ENCODE data around the gene C16orf54. TPM values are rescaled to one million over a fixed set of nuclear protein-coding genes. Genes with fewer than 3 reads are reported as not detected.
"Not testable (repeated sequence)": the region's sequence is repeated elsewhere in the genome, so short reads cannot be mapped to it uniquely, and the experiment has no call there.

Gene C16orf54
- polyA plus RNA-seq, 2 donors, result 0.33 to 0.55 TPM

- H3K36me3 ChIP-seq (ENCODE audit: control insufficient read depth in 2 of 2, insufficient read depth in 2 of 2, low read length in 1 of 2); H3K27me3 ChIP-seq (ENCODE audit: control insufficient read depth in 1 of 2, insufficient read depth in 2 of 2, low read length in 2 of 2); H3K4me1 ChIP-seq (ENCODE audit: control insufficient read depth in 2 of 2, insufficient read depth in 2 of 2, low read length in 1 of 2); H3K9me3 ChIP-seq (ENCODE audit: control insufficient read depth in 2 of 2, insufficient read depth in 1 of 2, low read depth in 1 of 2, low read length in 1 of 2); H3K27ac ChIP-seq (ENCODE audit: low read depth in 2 of 2, low read length in 1 of 2); H3K4me3 ChIP-seq (ENCODE audit: low read depth in 1 of 2, low read length in 2 of 2): not testable (repeated sequence)
- WGBS, 2 donors, result 80 to 82% methylated on average over 8 of the region's 8 CpGs
Measured at GRCh38 chr16:29757086-29757485, 11.3 kb upstream of the C16orf54 start.

GRCh38 chr16:29756654-29757053 is 10.9 kb upstream of the C16orf54 start:
- H3K36me3 ChIP-seq (ENCODE audit: control insufficient read depth in 2 of 2, insufficient read depth in 2 of 2, low read length in 1 of 2), result no peaks in the 10 kb centered on the region
- 56 to 88% methylated on average over 1 of the region's 1 CpG for WGBS, 2 donors
- H3K27me3 ChIP-seq (ENCODE audit: control insufficient read depth in 1 of 2, insufficient read depth in 2 of 2, low read length in 2 of 2), result no peaks in the 10 kb centered on the region
- H3K27ac ChIP-seq (ENCODE audit: low read depth in 2 of 2, low read length in 1 of 2), result no peak overlapping the region
- no peak overlapping the region for H3K4me3 ChIP-seq (ENCODE audit: low read depth in 1 of 2, low read length in 2 of 2)
- no peaks in the 10 kb centered on the region for H3K9me3 ChIP-seq (ENCODE audit: control insufficient read depth in 2 of 2, insufficient read depth in 1 of 2, low read depth in 1 of 2, low read length in 1 of 2)
- no peaks in the 10 kb centered on the region for H3K4me1 ChIP-seq (ENCODE audit: control insufficient read depth in 2 of 2, insufficient read depth in 2 of 2, low read length in 1 of 2)

DNA sequence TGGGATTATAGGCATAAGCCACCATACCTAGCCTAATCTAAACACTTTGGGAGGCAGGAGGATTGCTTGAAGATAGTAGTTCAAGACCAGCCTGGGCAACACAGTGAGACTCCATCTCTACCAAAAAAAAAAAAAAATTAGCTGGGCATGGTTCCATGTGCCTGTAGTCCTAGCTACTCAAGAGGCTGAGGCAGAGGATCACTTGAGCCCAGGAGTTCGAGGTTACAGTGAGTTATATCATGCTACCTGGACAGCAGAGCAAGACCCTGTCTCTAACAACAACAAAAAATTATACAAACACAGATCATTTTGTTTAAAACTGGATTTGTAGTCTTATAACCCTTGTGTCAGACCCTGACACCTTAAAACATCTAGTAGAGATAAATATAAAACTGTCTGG is 7.7 kb upstream of the C16orf54 start:
- Histone ChIP-seq H3K4me1 (ENCODE audit: control insufficient read depth in 2 of 2, insufficient read depth in 2 of 2, low read length in 1 of 2) (no peaks in the 10 kb centered on the region), H3K9me3 (ENCODE audit: control insufficient read depth in 2 of 2, insufficient read depth in 1 of 2, low read depth in 1 of 2, low read length in 1 of 2) (no peaks in the 10 kb centered on the region), H3K27me3 (ENCODE audit: control insufficient read depth in 1 of 2, insufficient read depth in 2 of 2, low read length in 2 of 2) (no peaks in the 10 kb centered on the region), H3K27ac (ENCODE audit: low read depth in 2 of 2, low read length in 1 of 2) (no peak overlapping the region), H3K4me3 (ENCODE audit: low read depth in 1 of 2, low read length in 2 of 2) (no peak overlapping the region), H3K36me3 (ENCODE audit: control insufficient read depth in 2 of 2, insufficient read depth in 2 of 2, low read length in 1 of 2) (no peaks in the 10 kb centered on the region)
- WGBS, 2 donors, result 84 to 89% methylated on average over 1 of the region's 1 CpG

DNA sequence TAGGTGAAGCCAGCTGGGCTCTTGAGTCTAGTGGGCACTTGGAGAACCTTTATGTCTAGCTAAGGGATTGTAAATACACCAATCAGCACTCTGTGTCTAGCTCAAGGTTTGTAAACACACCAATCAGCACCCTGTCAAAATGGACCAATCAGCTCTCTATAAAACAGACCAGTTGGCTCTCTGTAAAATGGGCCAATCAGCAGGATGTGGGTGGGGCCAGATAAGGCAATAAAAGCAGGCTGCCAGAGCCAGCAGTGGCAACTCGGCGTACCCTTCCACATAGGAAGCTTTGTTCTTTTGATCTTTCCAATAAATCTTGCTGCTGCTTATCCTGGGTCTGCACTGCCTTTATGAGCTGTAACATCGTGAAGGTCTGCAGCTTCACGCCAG is 3.0 kb upstream of the C16orf54 start:
- H3K4me1 ChIP-seq (ENCODE audit: control insufficient read depth in 2 of 2, insufficient read depth in 2 of 2, low read length in 1 of 2); H3K4me3 ChIP-seq (ENCODE audit: low read depth in 1 of 2, low read length in 2 of 2); H3K9me3 ChIP-seq (ENCODE audit: control insufficient read depth in 2 of 2, insufficient read depth in 1 of 2, low read depth in 1 of 2, low read length in 1 of 2); H3K27me3 ChIP-seq (ENCODE audit: control insufficient read depth in 1 of 2, insufficient read depth in 2 of 2, low read length in 2 of 2); H3K36me3 ChIP-seq (ENCODE audit: control insufficient read depth in 2 of 2, insufficient read depth in 2 of 2, low read length in 1 of 2); H3K27ac ChIP-seq (ENCODE audit: low read depth in 2 of 2, low read length in 1 of 2): not testable (repeated sequence)
- 80 to 84% methylated on average over 4 of the region's 4 CpGs for WGBS, 2 donors

DNA sequence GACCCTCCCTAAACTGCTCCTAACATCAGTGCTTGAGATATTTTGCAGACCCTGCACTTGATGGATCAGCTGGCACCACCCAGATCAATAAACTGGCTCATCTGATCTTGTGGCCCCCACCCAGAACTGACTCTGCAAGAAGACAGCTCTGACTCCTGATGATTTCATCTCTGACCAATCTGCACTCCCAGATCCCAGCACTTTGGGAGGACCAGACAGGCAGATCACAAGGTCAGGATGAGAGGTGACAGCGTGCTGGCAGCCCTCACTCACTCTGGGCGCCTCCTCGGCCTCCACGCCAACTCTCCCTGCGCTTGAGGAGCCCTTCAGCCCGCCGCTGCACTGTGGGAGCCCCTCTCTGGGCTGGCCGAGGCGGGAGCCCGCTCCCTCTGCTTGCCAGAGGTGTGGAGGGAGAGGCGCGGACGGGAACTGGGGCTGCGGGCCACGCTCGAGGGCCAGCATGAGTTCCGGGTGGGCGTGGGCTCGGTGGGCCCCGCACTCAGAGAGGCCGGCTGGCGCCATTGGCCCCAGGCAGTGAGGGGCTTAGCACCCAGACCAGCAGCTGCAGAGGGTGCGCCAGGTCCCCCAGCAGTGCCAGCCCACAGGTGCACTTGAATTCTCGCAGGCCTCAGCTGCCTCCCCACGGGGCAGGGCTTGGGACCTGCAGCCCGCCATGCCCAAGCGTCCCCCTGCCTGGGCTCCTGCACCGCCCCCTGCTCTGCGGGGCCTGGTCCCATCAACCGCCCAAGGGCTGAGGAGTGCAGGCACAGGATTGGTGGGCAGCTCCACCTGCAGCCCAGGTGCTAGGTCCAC is 2.4 kb upstream of the C16orf54 start:
- Histone ChIP-seq H3K36me3 (ENCODE audit: control insufficient read depth in 2 of 2, insufficient read depth in 2 of 2, low read length in 1 of 2) (no peaks in the 10 kb centered on the region), H3K9me3 (ENCODE audit: control insufficient read depth in 2 of 2, insufficient read depth in 1 of 2, low read depth in 1 of 2, low read length in 1 of 2) (no peaks in the 10 kb centered on the region), H3K4me3 (ENCODE audit: low read depth in 1 of 2, low read length in 2 of 2) (no peak overlapping the region), H3K27me3 (ENCODE audit: control insufficient read depth in 1 of 2, insufficient read depth in 2 of 2, low read length in 2 of 2) (no peaks in the 10 kb centered on the region), H3K27ac (ENCODE audit: low read depth in 2 of 2, low read length in 1 of 2) (no peak overlapping the region), H3K4me1 (ENCODE audit: control insufficient read depth in 2 of 2, insufficient read depth in 2 of 2, low read length in 1 of 2) (no peaks in the 10 kb centered on the region)
- 91 to 97% methylated on average over 28 to 30 of the region's 30 CpGs for WGBS, 2 donors

DNA sequence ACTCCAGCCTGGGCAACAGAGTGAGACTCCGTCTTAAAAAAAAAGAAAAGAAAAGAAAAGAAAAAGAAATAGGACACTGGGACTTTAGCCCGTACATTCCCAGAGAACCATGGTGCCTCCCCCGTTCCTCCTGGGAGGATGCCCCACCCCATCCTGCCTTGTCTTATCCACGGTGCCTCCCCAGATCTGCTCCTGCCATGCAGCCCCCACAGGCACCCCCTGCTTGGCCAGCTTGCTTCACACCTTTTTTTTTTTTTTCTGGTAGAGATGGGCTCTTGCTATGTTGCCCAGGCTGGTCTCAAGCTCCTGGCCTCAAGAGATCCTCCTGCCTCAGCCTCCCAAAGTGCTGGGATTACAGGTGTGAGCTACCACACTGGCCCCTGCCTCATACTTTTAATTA is 728 bp upstream of the C16orf54 start:
- WGBS, 2 donors, result 73 to 80% methylated on average over 4 of the region's 4 CpGs
- H3K9me3 ChIP-seq (ENCODE audit: control insufficient read depth in 2 of 2, insufficient read depth in 1 of 2, low read depth in 1 of 2, low read length in 1 of 2); H3K27me3 ChIP-seq (ENCODE audit: control insufficient read depth in 1 of 2, insufficient read depth in 2 of 2, low read length in 2 of 2); H3K4me3 ChIP-seq (ENCODE audit: low read depth in 1 of 2, low read length in 2 of 2); H3K4me1 ChIP-seq (ENCODE audit: control insufficient read depth in 2 of 2, insufficient read depth in 2 of 2, low read length in 1 of 2); H3K36me3 ChIP-seq (ENCODE audit: control insufficient read depth in 2 of 2, insufficient read depth in 2 of 2, low read length in 1 of 2); H3K27ac ChIP-seq (ENCODE audit: low read depth in 2 of 2, low read length in 1 of 2): not testable (repeated sequence)

- peak overlapping the region; percentile 29 to 54 for H3K4me3 ChIP-seq (ENCODE audit: low read depth in 1 of 2, low read length in 2 of 2)
- H3K27me3 ChIP-seq (ENCODE audit: control insufficient read depth in 1 of 2, insufficient read depth in 2 of 2, low read length in 2 of 2), result no peaks in the 10 kb centered on the region
- no peaks in the 10 kb centered on the region for H3K9me3 ChIP-seq (ENCODE audit: control insufficient read depth in 2 of 2, insufficient read depth in 1 of 2, low read depth in 1 of 2, low read length in 1 of 2)
- H3K27ac ChIP-seq (ENCODE audit: low read depth in 2 of 2, low read length in 1 of 2), result peak overlapping the region; percentile 0 to 22
- 70% methylated on average over 16 of the region's 16 CpGs for WGBS, 2 donors
- H3K36me3 ChIP-seq (ENCODE audit: control insufficient read depth in 2 of 2, insufficient read depth in 2 of 2, low read length in 1 of 2), result no peaks in the 10 kb centered on the region
- H3K4me1 ChIP-seq (ENCODE audit: control insufficient read depth in 2 of 2, insufficient read depth in 2 of 2, low read length in 1 of 2), result no peaks in the 10 kb centered on the region
Measured at GRCh38 chr16:29745121-29745852, 503 bp downstream of the C16orf54 start.

- Histone ChIP-seq H3K4me1 (ENCODE audit: control insufficient read depth in 2 of 2, insufficient read depth in 2 of 2, low read length in 1 of 2) (no peaks in the 10 kb centered on the region), H3K9me3 (ENCODE audit: control insufficient read depth in 2 of 2, insufficient read depth in 1 of 2, low read depth in 1 of 2, low read length in 1 of 2) (no peaks in the 10 kb centered on the region), H3K27me3 (ENCODE audit: control insufficient read depth in 1 of 2, insufficient read depth in 2 of 2, low read length in 2 of 2) (no peaks in the 10 kb centered on the region), H3K27ac (ENCODE audit: low read depth in 2 of 2, low read length in 1 of 2) (no peak overlapping the region), H3K36me3 (ENCODE audit: control insufficient read depth in 2 of 2, insufficient read depth in 2 of 2, low read length in 1 of 2) (no peaks in the 10 kb centered on the region), H3K4me3 (ENCODE audit: low read depth in 1 of 2, low read length in 2 of 2) (peak overlapping the region in 1 of 2 donors; percentile 24)
- WGBS, 2 donors, result 83 to 86% methylated on average over 20 of the region's 20 CpGs
Measured at GRCh38 chr16:29744541-29745101, 1.2 kb downstream of the C16orf54 start.

DNA sequence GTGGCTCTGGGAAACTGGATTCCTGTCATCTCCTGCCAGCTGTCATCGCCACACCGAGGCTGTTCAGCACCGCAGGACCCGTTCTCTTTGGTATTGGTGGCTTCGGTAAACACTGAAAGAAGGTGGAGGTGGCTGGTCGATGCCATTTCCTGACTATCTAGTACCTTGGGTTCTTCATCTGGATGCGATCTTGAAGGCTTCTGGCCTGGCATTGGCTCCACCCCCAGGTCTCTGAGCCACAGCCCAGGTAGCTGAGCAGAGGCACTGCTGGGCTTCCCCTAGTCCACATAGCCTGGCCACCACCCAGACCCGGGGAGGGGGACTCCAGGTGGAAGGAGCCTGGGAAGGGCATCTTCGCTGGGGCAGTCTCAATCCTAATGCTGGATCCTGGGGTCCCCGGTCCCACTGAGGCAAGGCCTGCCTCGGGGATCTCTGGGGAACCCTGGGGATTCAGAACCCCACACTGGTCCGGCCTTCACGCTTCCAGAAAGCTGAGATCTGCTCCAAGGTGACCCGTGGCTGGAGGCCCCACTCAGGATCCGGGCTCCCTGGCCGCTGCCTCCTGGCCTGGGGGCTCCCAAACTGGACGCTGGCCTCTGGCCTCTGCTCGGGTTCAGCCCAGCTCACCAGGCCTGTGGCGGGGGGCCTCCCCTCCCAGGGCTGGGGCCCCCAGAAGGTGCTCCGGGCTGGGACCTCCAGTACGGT is 1.8 kb downstream of the C16orf54 start:
- Histone ChIP-seq H3K27ac (ENCODE audit: low read depth in 2 of 2, low read length in 1 of 2) (no peak overlapping the region), H3K4me1 (ENCODE audit: control insufficient read depth in 2 of 2, insufficient read depth in 2 of 2, low read length in 1 of 2) (no peaks in the 10 kb centered on the region), H3K4me3 (ENCODE audit: low read depth in 1 of 2, low read length in 2 of 2) (no peak overlapping the region), H3K36me3 (ENCODE audit: control insufficient read depth in 2 of 2, insufficient read depth in 2 of 2, low read length in 1 of 2) (no peaks in the 10 kb centered on the region), H3K27me3 (ENCODE audit: control insufficient read depth in 1 of 2, insufficient read depth in 2 of 2, low read length in 2 of 2) (no peaks in the 10 kb centered on the region), H3K9me3 (ENCODE audit: control insufficient read depth in 2 of 2, insufficient read depth in 1 of 2, low read depth in 1 of 2, low read length in 1 of 2) (no peaks in the 10 kb centered on the region)
- WGBS, 2 donors, result 76 to 88% methylated on average over 21 of the region's 21 CpGs

Data from esophagus (tissue), 2 donors.